DOHH2 (cell line): ENCODE data around the gene SCAF4.
"Not testable (repeated sequence)": the region's sequence is repeated elsewhere in the genome, so short reads cannot be mapped to it uniquely, and the experiment has no call there.

ENCODE experiments used
- H3F3A ChIP-seq: fragments of 200-600 bp; sonication (generic), shearing (Covaris generic); 2 replicates; pipeline ENCODE4 v1.6.0; 2016; ENCODE audit warnings: antibody characterized with exemption, mild to moderate bottlenecking; ENCODE audit not compliant: control insufficient read depth, insufficient read depth
- H3K27ac ChIP-seq: fragments of 200-600 bp; sonication (generic); 2 replicates; pipeline ENCODE4 v1.5.1; 2014; ENCODE audit warnings: low read depth, mild to moderate bottlenecking, low read length, moderate library complexity
- H3K27me3 ChIP-seq: fragments of 200-600 bp; sonication (generic); 2 replicates; pipeline ENCODE4 v1.6.1; 2014; ENCODE audit warnings: mild to moderate bottlenecking, low read length, mixed read lengths; ENCODE audit not compliant: control insufficient read depth
- H3K36me3 ChIP-seq: fragments of 200-600 bp; sonication (generic); 2 replicates; pipeline ENCODE4 v1.6.1; 2014; ENCODE audit warnings: mild to moderate bottlenecking, low read length, moderate library complexity, mixed read lengths; ENCODE audit not compliant: control insufficient read depth
- H3K4me1 ChIP-seq: fragments of 200-600 bp; sonication (generic); 2 replicates; pipeline ENCODE4 v1.6.1; 2014; ENCODE audit warnings: mild to moderate bottlenecking, low read length, mixed read lengths; ENCODE audit not compliant: control insufficient read depth
- H3K4me2 ChIP-seq: fragments of 200-600 bp; sonication (generic); 2 replicates; pipeline ENCODE4 v1.6.0; 2014; ENCODE audit warnings: mild to moderate bottlenecking, low read length, moderate library complexity
- H3K4me3 ChIP-seq: fragments of 200-600 bp; sonication (generic); 2 replicates; pipeline ENCODE4 v1.5.1; 2014; ENCODE audit warnings: mild to moderate bottlenecking, low read length, mixed read lengths
- H3K79me2 ChIP-seq: fragments of 200-600 bp; sonication (generic); 2 replicates; pipeline ENCODE4 v1.6.1; 2014; ENCODE audit warnings: mild to moderate bottlenecking, low read length, mixed read lengths; ENCODE audit not compliant: control insufficient read depth
- H3K9me2 ChIP-seq: fragments of 200-600 bp; sonication (generic); replicated peaks from 2 replicates; pipeline ENCODE4 v1.6.1; 2014; ENCODE audit warnings: mild to moderate bottlenecking, low read length, mixed read lengths; ENCODE audit not compliant: control insufficient read depth
- H3K9me3 ChIP-seq: fragments of 200-600 bp; sonication (generic); 2 replicates; pipeline ENCODE4 v1.6.1; 2014; ENCODE audit warnings: antibody characterized with exemption, low read length, mixed read lengths; ENCODE audit not compliant: control insufficient read depth, insufficient read depth
- H4K20me1 ChIP-seq: fragments of 200-600 bp; sonication (generic); 2 replicates; pipeline ENCODE4 v1.6.0; 2014; ENCODE audit warnings: low read depth, mild to moderate bottlenecking, antibody characterized with exemption, low read length, moderate library complexity; ENCODE audit not compliant: control insufficient read depth, insufficient read depth
- EZH2phosphoT487 ChIP-seq: fragments of 200-600 bp; sonication (generic); IDR thresholded peaks from 2 replicates; pipeline ENCODE4 v1.6.1; 2017; ENCODE audit warnings: borderline replicate concordance, mild to moderate bottlenecking, antibody characterized with exemption, low read length, moderate library complexity, mixed read lengths
- TF ChIP-seq, protein P1 (sequence below): fragments of 200-600 bp; sonication (generic); IDR thresholded peaks from one replicate; pipeline ENCODE4 v1.5.1; 2014; ENCODE audit warnings: antibody characterized with exemption, mild to moderate bottlenecking, low read depth, low read length; ENCODE audit not compliant: poor library complexity, severe bottlenecking

The SCAF4 gene

DNA sequence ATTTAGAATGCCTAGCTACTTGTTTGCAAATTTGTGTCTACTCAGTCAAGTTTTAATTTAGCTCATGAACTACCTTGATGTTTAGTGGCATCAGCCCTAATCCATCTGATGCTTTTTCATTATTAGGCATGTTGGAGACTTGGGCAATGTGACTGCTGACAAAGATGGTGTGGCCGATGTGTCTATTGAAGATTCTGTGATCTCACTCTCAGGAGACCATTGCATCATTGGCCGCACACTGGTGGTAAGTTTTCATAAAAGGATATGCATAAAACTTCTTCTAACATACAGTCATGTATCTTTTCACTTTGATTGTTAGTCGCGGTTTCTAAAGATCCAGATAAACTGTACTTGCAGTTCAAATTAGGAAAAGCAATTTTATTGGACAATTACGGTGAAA lies 64.8 kb downstream of the SCAF4 start:
- H3K4me3 ChIP-seq = no peak overlapping the region
- 0 out of 2 replicates have a peak, but pooled peaks cover 12% of the 10 kb centered on the region for H4K20me1 ChIP-seq

DNA sequence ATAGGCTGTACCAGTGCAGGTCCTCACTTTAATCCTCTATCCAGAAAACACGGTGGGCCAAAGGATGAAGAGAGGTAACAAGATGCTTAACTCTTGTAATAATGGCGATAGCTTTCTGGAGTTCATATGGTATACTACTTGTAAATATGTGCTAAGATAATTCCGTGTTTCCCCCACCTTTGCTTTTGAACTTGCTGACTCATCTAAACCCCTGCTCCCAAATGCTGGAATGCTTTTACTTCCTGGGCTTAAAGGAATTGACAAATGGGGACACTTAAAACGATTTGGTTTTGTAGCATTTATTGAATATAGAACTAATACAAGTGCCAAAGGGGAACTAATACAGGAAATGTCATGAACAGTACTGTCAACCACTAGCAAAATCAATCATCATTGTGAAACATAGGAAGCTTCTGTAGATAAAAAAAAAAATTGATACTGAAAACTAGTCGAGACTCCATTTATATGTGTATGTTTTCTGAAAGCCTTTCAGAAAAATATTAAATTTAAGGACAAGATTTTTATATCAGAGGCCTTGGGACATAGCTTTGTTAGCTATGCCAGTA lies 65.4 kb downstream of the SCAF4 start:
- no peaks in the 10 kb centered on the region for H3K9me2 ChIP-seq
- TF ChIP-seq EZH2phosphoT487 = no peak
- peaks cover 49% of the 10 kb centered on the region for H3K79me2 ChIP-seq
- peaks cover 57% of the 10 kb centered on the region for H3F3A ChIP-seq
- no peaks in the 10 kb centered on the region for H3K27me3 ChIP-seq
- H3K4me2 ChIP-seq = no peak overlapping the region
- H3K36me3 ChIP-seq = peaks cover 92% of the 10 kb centered on the region
- 0 out of 2 replicates have a peak, but pooled peaks cover 17% of the 10 kb centered on the region for H4K20me1 ChIP-seq
- no peaks in the 10 kb centered on the region for H3K9me3 ChIP-seq
- no peak overlapping the region for H3K4me3 ChIP-seq
- no peak overlapping the region for H3K27ac ChIP-seq
- H3K4me1 ChIP-seq = peaks cover 40% of the 10 kb centered on the region

More for the DNA sequence above, 64.8 kb downstream of the SCAF4 start:
- Histone ChIP-seq H3K4me2 (no peak overlapping the region), H3K79me2 (peaks cover 43% of the 10 kb centered on the region), H3K27ac (no peak overlapping the region), H3K9me3 (no peaks in the 10 kb centered on the region), H3K4me1 (peaks cover 34% of the 10 kb centered on the region), H3F3A (peaks cover 57% of the 10 kb centered on the region), H3K27me3 (no peaks in the 10 kb centered on the region), H3K9me2 (no peaks in the 10 kb centered on the region), H3K36me3 (peaks cover 92% of the 10 kb centered on the region)
- TF ChIP-seq EZH2phosphoT487 = no peak
- TF ChIP-seq, protein P1, sequence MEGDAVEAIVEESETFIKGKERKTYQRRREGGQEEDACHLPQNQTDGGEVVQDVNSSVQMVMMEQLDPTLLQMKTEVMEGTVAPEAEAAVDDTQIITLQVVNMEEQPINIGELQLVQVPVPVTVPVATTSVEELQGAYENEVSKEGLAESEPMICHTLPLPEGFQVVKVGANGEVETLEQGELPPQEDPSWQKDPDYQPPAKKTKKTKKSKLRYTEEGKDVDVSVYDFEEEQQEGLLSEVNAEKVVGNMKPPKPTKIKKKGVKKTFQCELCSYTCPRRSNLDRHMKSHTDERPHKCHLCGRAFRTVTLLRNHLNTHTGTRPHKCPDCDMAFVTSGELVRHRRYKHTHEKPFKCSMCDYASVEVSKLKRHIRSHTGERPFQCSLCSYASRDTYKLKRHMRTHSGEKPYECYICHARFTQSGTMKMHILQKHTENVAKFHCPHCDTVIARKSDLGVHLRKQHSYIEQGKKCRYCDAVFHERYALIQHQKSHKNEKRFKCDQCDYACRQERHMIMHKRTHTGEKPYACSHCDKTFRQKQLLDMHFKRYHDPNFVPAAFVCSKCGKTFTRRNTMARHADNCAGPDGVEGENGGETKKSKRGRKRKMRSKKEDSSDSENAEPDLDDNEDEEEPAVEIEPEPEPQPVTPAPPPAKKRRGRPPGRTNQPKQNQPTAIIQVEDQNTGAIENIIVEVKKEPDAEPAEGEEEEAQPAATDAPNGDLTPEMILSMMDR = no peak

DNA sequence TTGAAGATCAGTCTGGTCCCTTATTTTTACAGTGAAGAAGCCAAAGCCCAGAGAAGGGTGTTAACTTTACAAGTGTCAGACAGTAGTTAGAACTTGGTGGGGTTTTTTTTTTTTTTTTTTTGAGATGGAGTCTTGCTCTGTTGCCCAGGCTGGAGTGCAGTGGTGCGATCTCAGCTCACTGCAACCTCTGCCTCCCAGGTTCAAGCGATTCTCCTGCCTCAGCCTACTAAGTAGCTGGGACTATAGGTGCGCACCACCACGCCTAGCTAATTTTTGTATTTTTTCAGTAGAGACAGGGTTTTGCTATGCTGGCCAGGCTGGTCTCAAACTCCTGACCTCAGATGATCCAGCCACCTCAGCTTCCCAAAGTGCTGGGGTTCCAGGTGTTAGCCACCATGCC lies 66.0 kb downstream of the SCAF4 start:
- peaks cover 94% of the 10 kb centered on the region for H3K36me3 ChIP-seq

DNA sequence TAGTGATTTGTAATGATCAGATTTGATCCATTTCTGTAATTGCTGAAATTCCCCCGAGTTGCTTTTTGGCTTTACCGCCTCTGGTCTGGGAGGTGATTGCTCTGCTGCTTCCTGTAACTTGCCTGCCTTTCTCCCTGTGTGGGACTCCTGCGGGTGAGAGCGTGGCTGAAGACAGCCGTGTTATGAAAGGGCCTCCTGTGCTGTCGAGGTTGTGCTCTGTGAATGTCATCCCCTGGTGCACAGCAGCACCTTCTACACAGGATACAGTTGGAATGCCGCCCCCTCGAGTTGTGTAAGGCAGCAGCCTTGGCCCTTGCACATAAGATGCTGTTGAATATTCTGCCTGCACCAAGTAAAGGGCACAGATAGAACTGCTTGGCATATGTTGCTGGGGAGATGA lies 66.5 kb downstream of the SCAF4 start:
- Histone ChIP-seq H4K20me1 (0 out of 2 replicates have a peak, but pooled peaks cover 25% of the 10 kb centered on the region), H3K4me3 (no peak overlapping the region), H3F3A (peaks cover 48% of the 10 kb centered on the region), H3K9me2 (no peaks in the 10 kb centered on the region), H3K79me2 (peaks cover 61% of the 10 kb centered on the region), H3K4me2 (0 out of 2 replicates have a peak overlapping the region, but pooled peaks have one; percentile 3), H3K27ac (no peak overlapping the region), H3K27me3 (no peaks in the 10 kb centered on the region), H3K4me1 (peaks cover 49% of the 10 kb centered on the region), H3K9me3 (no peaks in the 10 kb centered on the region), H3K36me3 (peaks cover 94% of the 10 kb centered on the region)
- TF ChIP-seq EZH2phosphoT487 = no peak
- TF ChIP-seq, protein P1 = no peak

More for the DNA sequence above, 66.0 kb downstream of the SCAF4 start:
- H3K9me2 ChIP-seq, H3K4me3 ChIP-seq, H3K27me3 ChIP-seq, H3K27ac ChIP-seq, H3K9me3 ChIP-seq, H3K4me2 ChIP-seq: not testable (repeated sequence)
- H3K4me1 ChIP-seq = peaks cover 47% of the 10 kb centered on the region
- H3K79me2 ChIP-seq = peaks cover 56% of the 10 kb centered on the region
- H3F3A ChIP-seq = peaks cover 52% of the 10 kb centered on the region
- H4K20me1 ChIP-seq = 0 out of 2 replicates have a peak, but pooled peaks cover 23% of the 10 kb centered on the region
